Tongue (tissue), 2 donors: Measurements from ENCODE around the gene APOO. TPM values are rescaled to one million over a fixed set of nuclear protein-coding genes. Genes with fewer than 3 reads are reported as not detected.

Source experiments
- DNase-seq: peaks from one replicate; pipeline ENCODE4 v3.0.0-alpha.2; 2015
- total RNA-seq: library from RNA; depleted of rRNA; stranded (reverse); fragments of >200 nt; gene quantifications from one replicate; pipeline ENCODE4 v1.2.3, GENCODE V29; 2014

The APOO gene
- total RNA-seq, 1 donor from 2014 or later: 17.0 TPM

GRCh38 chrX:23817979-23818336, 89.8 kb downstream of the APOO start:
- no peak for DNase-seq

- no peak for DNase-seq
Observed at GRCh38 chrX:23816179-23816578, 91.6 kb downstream of the APOO start.

- DNase-seq: no peak
Observed at GRCh38 chrX:23815376-23815775, 92.4 kb downstream of the APOO start.

GRCh38 chrX:23813808-23814207, 93.9 kb downstream of the APOO start:
- DNase-seq: no peak

GRCh38 chrX:23811656-23812055, 96.1 kb downstream of the APOO start:
- no peak for DNase-seq

- DNase-seq: no peak
Observed at GRCh38 chrX:23811108-23811651, 96.6 kb downstream of the APOO start.

- DNase-seq: no peak
Observed at GRCh38 chrX:23810279-23810678, 97.5 kb downstream of the APOO start.

GRCh38 chrX:23805389-23805788, 102.3 kb downstream of the APOO start:
- no peak for DNase-seq

- DNase-seq: no peak
Observed at GRCh38 chrX:23804578-23804977, 103.2 kb downstream of the APOO start.

GRCh38 chrX:23803931-23804381, 103.8 kb downstream of the APOO start:
- DNase-seq: no peak

- DNase-seq: no peak
Observed at GRCh38 chrX:23802431-23802830, 105.3 kb downstream of the APOO start.

- no peak for DNase-seq
Observed at GRCh38 chrX:23799469-23800065, 108.2 kb downstream of the APOO start.

- peak; percentile 54 for DNase-seq
Observed at GRCh38 chrX:23797371-23798128, 110.2 kb downstream of the APOO start.

GRCh38 chrX:23795221-23795620, 112.5 kb downstream of the APOO start:
- no peak for DNase-seq

- no peak for DNase-seq
Observed at GRCh38 chrX:23792861-23793553, 114.7 kb downstream of the APOO start.

- DNase-seq: no peak
Observed at GRCh38 chrX:23790155-23790497, 117.6 kb downstream of the APOO start.

GRCh38 chrX:23789386-23790154, 118.2 kb downstream of the APOO start:
- no peak for DNase-seq

- DNase-seq: no peak
Observed at GRCh38 chrX:23788946-23789345, 118.8 kb downstream of the APOO start.

- no peak for DNase-seq
Observed at GRCh38 chrX:23788521-23788920, 119.2 kb downstream of the APOO start.

- DNase-seq: no peak
Observed at GRCh38 chrX:23787745-23788118, 120.0 kb downstream of the APOO start.

GRCh38 chrX:23786268-23786815, 121.4 kb downstream of the APOO start:
- DNase-seq: no peak

- DNase-seq: no peak
Observed at GRCh38 chrX:23785580-23785979, 122.2 kb downstream of the APOO start.
